ENCODE results near the gene PKD2.
A peak's percentile ranks its signal among the peaks of the same experiment; 100 is the strongest.

Gene PKD2

DNA sequence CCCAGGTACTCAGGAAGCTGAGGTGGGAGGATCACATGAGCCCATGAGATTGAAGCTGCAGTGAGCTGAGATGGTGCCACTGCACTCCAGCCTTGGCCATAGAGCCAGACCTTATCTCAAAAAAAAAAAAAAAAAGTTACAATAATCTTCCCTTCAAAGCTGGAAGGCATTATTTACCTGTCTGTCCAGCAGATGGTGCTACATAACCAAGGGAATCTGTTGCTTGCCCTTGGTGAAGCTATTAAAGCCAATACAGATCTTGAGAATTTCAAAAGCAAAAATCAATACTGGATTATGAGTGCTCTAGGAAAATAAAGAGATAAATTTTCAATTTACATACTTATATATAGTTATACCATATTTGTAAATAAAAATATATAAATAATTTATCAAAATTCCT, 25.9 kb downstream of the PKD2 start:
- peak overlapping the region; percentile 59; the same call in 1 of the 2 replicates for H3K4me2 ChIP-seq
- TF ChIP-seq, protein P1, sequence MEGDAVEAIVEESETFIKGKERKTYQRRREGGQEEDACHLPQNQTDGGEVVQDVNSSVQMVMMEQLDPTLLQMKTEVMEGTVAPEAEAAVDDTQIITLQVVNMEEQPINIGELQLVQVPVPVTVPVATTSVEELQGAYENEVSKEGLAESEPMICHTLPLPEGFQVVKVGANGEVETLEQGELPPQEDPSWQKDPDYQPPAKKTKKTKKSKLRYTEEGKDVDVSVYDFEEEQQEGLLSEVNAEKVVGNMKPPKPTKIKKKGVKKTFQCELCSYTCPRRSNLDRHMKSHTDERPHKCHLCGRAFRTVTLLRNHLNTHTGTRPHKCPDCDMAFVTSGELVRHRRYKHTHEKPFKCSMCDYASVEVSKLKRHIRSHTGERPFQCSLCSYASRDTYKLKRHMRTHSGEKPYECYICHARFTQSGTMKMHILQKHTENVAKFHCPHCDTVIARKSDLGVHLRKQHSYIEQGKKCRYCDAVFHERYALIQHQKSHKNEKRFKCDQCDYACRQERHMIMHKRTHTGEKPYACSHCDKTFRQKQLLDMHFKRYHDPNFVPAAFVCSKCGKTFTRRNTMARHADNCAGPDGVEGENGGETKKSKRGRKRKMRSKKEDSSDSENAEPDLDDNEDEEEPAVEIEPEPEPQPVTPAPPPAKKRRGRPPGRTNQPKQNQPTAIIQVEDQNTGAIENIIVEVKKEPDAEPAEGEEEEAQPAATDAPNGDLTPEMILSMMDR (conservative IDR thresholded peaks at IDR 0.05; ENCODE audit: low read depth, low read length), result peak; percentile 82
- H3K36me3 ChIP-seq (ENCODE audit: insufficient read depth), result no peaks in the 10 kb centered on the region
- peaks cover 55% of the 10 kb centered on the region for H3K4me1 ChIP-seq (ENCODE audit: low read depth, poor library complexity, severe bottlenecking)
- no peaks in the 10 kb centered on the region for H3K27me3 ChIP-seq (ENCODE audit: insufficient read depth, low read depth)
- no peaks in the 10 kb centered on the region; the same call in 1 of the 2 replicates for H4K20me1 ChIP-seq (ENCODE audit: insufficient read depth)
- H3K9ac ChIP-seq, result no peak overlapping the region
- H3K27ac ChIP-seq, result no peak overlapping the region
- no peak overlapping the region for H3K4me3 ChIP-seq (IDR thresholded peaks at IDR 0.05; ENCODE audit: insufficient read depth, low read depth, low read length)
- H3K79me2 ChIP-seq (ENCODE audit: insufficient read depth, low read depth), result peaks cover 3% of the 10 kb centered on the region; the same call in 1 of the 2 replicates
- no peak overlapping the region for H2AFZ ChIP-seq (ENCODE audit: low read depth)

DNA sequence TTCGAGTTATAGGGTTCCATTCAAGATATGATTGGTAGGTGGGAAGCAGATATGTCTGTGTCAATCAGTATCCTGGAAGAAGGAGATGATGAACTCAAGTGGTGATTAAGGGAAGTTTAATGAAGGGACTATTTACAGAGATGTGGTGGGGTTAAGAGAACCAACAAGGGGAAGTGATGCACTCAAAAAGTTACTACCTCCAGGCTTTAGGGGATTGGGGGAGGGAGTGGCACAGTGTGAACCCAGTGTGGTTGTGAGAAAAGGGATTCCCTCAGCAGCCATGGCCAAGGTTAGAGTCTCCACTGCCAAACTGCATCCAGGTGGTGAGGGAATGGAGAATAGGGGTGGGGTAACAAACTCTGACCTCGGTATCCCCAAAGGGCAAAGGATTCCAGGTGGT, 27.9 kb downstream of the PKD2 start:
- Histone ChIP-seq H3K79me2 (ENCODE audit: insufficient read depth, low read depth) (no peaks in the 10 kb centered on the region; the same call in 1 of the 2 replicates), H3K27ac (no peak overlapping the region), H3K4me1 (ENCODE audit: low read depth, poor library complexity, severe bottlenecking) (peaks cover 35% of the 10 kb centered on the region), H3K4me3 (IDR thresholded peaks at IDR 0.05; ENCODE audit: insufficient read depth, low read depth, low read length) (no peak overlapping the region), H3K9ac (no peak overlapping the region), H4K20me1 (ENCODE audit: insufficient read depth) (no peaks in the 10 kb centered on the region; the same call in 1 of the 2 replicates), H2AFZ (ENCODE audit: low read depth) (no peak overlapping the region), H3K36me3 (ENCODE audit: insufficient read depth) (no peaks in the 10 kb centered on the region; the same call in 1 of the 2 replicates), H3K27me3 (ENCODE audit: insufficient read depth, low read depth) (no peaks in the 10 kb centered on the region), H3K4me2 (no peak overlapping the region)
- TF ChIP-seq, protein P1 (conservative IDR thresholded peaks at IDR 0.05; ENCODE audit: low read depth, low read length), result no peak

DNA sequence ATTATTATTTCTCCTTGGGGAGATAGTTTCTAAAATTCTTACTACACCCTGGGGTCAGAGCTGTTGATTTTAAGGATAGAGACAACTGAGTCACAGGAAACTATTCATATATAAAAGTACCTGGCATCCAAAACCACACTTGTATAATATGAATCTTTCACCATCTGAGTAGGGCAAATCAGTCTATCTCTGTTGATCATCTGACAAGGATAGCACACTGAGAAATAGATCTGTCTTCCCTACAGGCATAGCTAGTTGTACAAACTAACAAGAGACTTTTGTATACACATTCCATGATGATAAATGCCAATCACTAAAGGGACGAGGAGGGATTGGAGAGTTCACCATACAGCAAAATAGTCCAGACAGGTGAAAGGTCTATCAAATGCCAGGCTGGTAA, 30.0 kb downstream of the PKD2 start:
- no peak overlapping the region for H3K4me3 ChIP-seq (IDR thresholded peaks at IDR 0.05; ENCODE audit: insufficient read depth, low read depth, low read length)
- H3K4me2 ChIP-seq, result no peak overlapping the region
- H3K36me3 ChIP-seq (ENCODE audit: insufficient read depth), result no peaks in the 10 kb centered on the region; the same call in 1 of the 2 replicates
- H3K4me1 ChIP-seq (ENCODE audit: low read depth, poor library complexity, severe bottlenecking), result peaks cover 13% of the 10 kb centered on the region
- TF ChIP-seq, protein P1 (conservative IDR thresholded peaks at IDR 0.05; ENCODE audit: low read depth, low read length), result no peak
- no peaks in the 10 kb centered on the region; the same call in 1 of the 2 replicates for H3K79me2 ChIP-seq (ENCODE audit: insufficient read depth, low read depth)
- no peak overlapping the region for H3K9ac ChIP-seq
- H3K27ac ChIP-seq, result no peak overlapping the region
- H3K27me3 ChIP-seq (ENCODE audit: insufficient read depth, low read depth), result no peaks in the 10 kb centered on the region
- no peak overlapping the region for H2AFZ ChIP-seq (ENCODE audit: low read depth)
- H4K20me1 ChIP-seq (ENCODE audit: insufficient read depth), result no peaks in the 10 kb centered on the region; the same call in 1 of the 2 replicates

DNA sequence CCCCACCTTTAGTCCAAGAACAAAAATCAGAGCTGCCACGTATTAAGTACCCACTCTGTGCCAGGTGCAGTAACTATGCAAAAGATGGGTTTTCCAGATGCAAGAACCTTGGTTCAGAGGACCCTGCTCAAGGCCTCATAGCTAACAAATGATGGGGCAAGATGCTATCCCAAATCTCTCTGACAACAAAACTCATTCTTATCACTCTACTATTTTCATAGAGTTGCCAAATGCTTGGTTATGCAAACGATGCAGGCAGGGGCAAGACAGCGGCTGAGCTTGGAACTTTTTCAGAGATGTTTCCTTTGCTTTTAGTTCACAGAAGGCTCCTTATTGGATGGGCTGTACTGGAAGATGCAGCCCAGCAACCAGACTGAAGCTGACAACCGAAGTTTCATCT, 30.5 kb downstream of the PKD2 start:
- Histone ChIP-seq H3K4me3 (IDR thresholded peaks at IDR 0.05; ENCODE audit: insufficient read depth, low read depth, low read length) (no peak overlapping the region), H2AFZ (ENCODE audit: low read depth) (no peak overlapping the region), H4K20me1 (ENCODE audit: insufficient read depth) (no peaks in the 10 kb centered on the region; the same call in 1 of the 2 replicates), H3K4me1 (ENCODE audit: low read depth, poor library complexity, severe bottlenecking) (peaks cover 8% of the 10 kb centered on the region), H3K27ac (no peak overlapping the region), H3K4me2 (no peak overlapping the region), H3K9ac (no peak overlapping the region), H3K36me3 (ENCODE audit: insufficient read depth) (no peaks in the 10 kb centered on the region; the same call in 1 of the 2 replicates), H3K79me2 (ENCODE audit: insufficient read depth, low read depth) (no peaks in the 10 kb centered on the region; the same call in 1 of the 2 replicates), H3K27me3 (ENCODE audit: insufficient read depth, low read depth) (no peaks in the 10 kb centered on the region)
- TF ChIP-seq, protein P1 (conservative IDR thresholded peaks at IDR 0.05; ENCODE audit: low read depth, low read length), result no peak
